ENCODE data around the gene TMEM150A. TPM values are rescaled to one million over a fixed set of nuclear protein-coding genes. Genes with fewer than 3 reads are reported as not detected.
A peak's percentile ranks its signal among the peaks of the same experiment; 100 is the strongest.

TMEM150A gene
- total RNA-seq, 1 experiment from 2014 or later: 19.3 TPM

- H2AFZ ChIP-seq (ENCODE audit: low read length): no peak overlapping the region
- H3K4ac ChIP-seq (ENCODE audit: low read depth, low read length): no peak overlapping the region
- no peak overlapping the region for H2AK5ac ChIP-seq (ENCODE audit: insufficient read length, low read length)
- no peak overlapping the region for H3K18ac ChIP-seq (ENCODE audit: insufficient read length, low read depth, low read length)
- peaks cover 3% of the 10 kb centered on the region; the same call in 1 of the 2 replicates for H3K4me1 ChIP-seq (ENCODE audit: insufficient read depth, low read length)
- H4K8ac ChIP-seq (replicated peaks; ENCODE audit: insufficient read length, low read depth, low read length): no peak overlapping the region
- H3K9ac ChIP-seq (ENCODE audit: extremely low read depth, insufficient read length, low read length): no peak overlapping the region
- H2BK5ac ChIP-seq (ENCODE audit: insufficient read length, low read length): no peak overlapping the region
- H2BK20ac ChIP-seq (ENCODE audit: low read depth, low read length, poor library complexity, severe bottlenecking): no peak overlapping the region
- H3K23ac ChIP-seq (ENCODE audit: insufficient read length, low read depth, low read length): no peak overlapping the region
- H3K36me3 Mint-ChIP-seq (ENCODE audit: insufficient read depth in 1 of 3, low read depth in 3 of 3): peaks cover 15 to 41% (median 26%) of the 10 kb centered on the region in 3 experiments; a peak in 6 of 7 replicates
- H3K14ac ChIP-seq (ENCODE audit: insufficient read depth, low read length): no peak overlapping the region
- no peaks in the 10 kb centered on the region for H3K79me1 ChIP-seq (ENCODE audit: insufficient read depth, low read depth, low read length, poor library complexity, severe bottlenecking)
- no peak overlapping the region for H3K4me3 Mint-ChIP-seq
- H3K23me2 ChIP-seq (ENCODE audit: insufficient read length, low read depth, low read length, poor library complexity, severe bottlenecking): peaks cover 4% of the 10 kb centered on the region
- no peak overlapping the region for H2BK12ac ChIP-seq (ENCODE audit: insufficient read length, low read depth, low read length)
- H3T11ph ChIP-seq (ENCODE audit: low read length): no peak overlapping the region
- H3K27me3 ChIP-seq (ENCODE audit: insufficient read depth, low read length): no peaks in the 10 kb centered on the region
- H3K9me3 ChIP-seq (ENCODE audit: control insufficient read depth, low read depth, low read length): no peaks in the 10 kb centered on the region
- no peak overlapping the region for H4K5ac ChIP-seq (ENCODE audit: insufficient read length, low read depth, low read length)
- no peak overlapping the region for H3K4me2 ChIP-seq (ENCODE audit: insufficient read depth, insufficient read length, low read length)
- H3K79me2 ChIP-seq (ENCODE audit: insufficient read depth, low read length): peaks cover 3% of the 10 kb centered on the region; the same call in 1 of the 2 replicates
- no peak overlapping the region for H3K27ac ChIP-seq (ENCODE audit: insufficient read length, low read depth, low read length)
- H3K9me3 Mint-ChIP-seq: no peaks in the 10 kb centered on the region
- H3K4me1 Mint-ChIP-seq: peaks cover 20 to 25% of the 10 kb centered on the region in 2 experiments
- no CpG with 5 or more reads among the region's 4 CpGs for WGBS (ENCODE audit: extremely low coverage, insufficient read length, low lambda C conversion rate)
- no peak overlapping the region for H3K56ac ChIP-seq (ENCODE audit: insufficient read length, low read depth, low read length)
- DNase-seq: no peak
- peak overlapping the region in 1 of 3 experiments; percentile 71; a peak in 2 of 7 replicates for H3K27ac Mint-ChIP-seq
- no peak overlapping the region for H4K91ac ChIP-seq (ENCODE audit: insufficient read length, low read depth, low read length)
- H3K27me3 Mint-ChIP-seq (ENCODE audit: low read depth): no peaks in the 10 kb centered on the region
- TF ChIP-seq, protein P1, sequence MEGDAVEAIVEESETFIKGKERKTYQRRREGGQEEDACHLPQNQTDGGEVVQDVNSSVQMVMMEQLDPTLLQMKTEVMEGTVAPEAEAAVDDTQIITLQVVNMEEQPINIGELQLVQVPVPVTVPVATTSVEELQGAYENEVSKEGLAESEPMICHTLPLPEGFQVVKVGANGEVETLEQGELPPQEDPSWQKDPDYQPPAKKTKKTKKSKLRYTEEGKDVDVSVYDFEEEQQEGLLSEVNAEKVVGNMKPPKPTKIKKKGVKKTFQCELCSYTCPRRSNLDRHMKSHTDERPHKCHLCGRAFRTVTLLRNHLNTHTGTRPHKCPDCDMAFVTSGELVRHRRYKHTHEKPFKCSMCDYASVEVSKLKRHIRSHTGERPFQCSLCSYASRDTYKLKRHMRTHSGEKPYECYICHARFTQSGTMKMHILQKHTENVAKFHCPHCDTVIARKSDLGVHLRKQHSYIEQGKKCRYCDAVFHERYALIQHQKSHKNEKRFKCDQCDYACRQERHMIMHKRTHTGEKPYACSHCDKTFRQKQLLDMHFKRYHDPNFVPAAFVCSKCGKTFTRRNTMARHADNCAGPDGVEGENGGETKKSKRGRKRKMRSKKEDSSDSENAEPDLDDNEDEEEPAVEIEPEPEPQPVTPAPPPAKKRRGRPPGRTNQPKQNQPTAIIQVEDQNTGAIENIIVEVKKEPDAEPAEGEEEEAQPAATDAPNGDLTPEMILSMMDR (conservative IDR thresholded peaks at IDR 0.05): no peak
- H2BK15ac ChIP-seq (ENCODE audit: low read depth, low read length): no peak overlapping the region
- H4K20me1 ChIP-seq (ENCODE audit: control insufficient read depth, insufficient read depth, insufficient read length): no peaks in the 10 kb centered on the region
- no peak overlapping the region for H2BK120ac ChIP-seq (ENCODE audit: low read depth, low read length, poor library complexity, severe bottlenecking)
Observed at GRCh38 chr2:85605406-85606115, 3.1 kb upstream of the TMEM150A start.

All from H9 (cell line).